NCI-H2029 treated with DMSO at 0.1 percent for 48 hours (cell line): ENCODE measurements around the gene DPYSL4.
"Not testable (repeated sequence)": the region's sequence is repeated elsewhere in the genome, so short reads cannot be mapped to it uniquely, and the experiment has no call there.

Experiments
- DNase-seq: peaks from one replicate; lab custom pipeline; 2025; lab: John Stamatoyannopoulos, UW

Gene DPYSL4

DNA sequence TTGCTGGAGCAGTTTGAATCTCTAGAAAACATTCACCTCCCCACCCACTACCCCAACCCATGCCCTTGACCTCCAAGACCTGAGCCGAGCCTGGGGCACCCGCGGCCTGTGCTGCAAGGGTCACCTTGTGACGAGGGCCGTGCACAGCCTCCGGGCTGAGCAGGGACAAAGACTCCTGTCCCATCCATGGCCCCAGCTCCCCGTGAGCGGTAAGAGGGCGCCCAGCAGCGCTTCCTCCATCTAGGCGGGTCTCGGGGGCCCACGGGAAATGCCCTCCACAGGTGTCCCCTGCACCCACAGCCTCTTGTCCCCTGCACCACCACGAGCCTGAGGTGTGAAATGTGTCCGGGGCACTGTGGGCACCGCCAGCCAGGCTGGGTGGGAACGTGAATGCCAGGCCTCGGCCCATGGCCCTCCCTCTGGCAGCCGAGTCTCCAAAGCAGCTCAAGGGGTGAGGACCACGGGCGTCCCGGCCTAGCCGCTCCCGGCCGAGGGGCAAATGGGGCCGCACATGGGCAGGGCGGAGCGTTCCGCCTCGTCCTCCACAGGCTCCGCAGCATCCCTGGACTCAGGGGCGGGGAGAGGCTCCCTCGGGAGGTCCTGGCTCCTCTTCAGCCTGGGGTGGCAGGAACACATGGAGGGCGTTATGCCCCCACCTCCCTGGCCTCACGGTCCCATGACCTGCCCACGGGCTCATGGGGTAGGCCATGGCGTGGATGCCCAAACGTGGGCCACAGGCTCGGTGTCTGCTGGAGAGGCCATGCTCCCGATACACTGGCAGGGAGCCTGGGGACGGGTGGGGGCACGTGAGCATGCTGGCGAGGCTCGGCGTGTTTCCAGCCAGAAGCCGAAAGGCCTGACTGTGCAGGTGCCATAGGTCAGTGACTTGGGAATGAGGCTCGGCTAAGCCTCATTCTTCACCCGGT is 21.1 kb downstream of the DPYSL4 start:
- DNase-seq = no peak

DNA sequence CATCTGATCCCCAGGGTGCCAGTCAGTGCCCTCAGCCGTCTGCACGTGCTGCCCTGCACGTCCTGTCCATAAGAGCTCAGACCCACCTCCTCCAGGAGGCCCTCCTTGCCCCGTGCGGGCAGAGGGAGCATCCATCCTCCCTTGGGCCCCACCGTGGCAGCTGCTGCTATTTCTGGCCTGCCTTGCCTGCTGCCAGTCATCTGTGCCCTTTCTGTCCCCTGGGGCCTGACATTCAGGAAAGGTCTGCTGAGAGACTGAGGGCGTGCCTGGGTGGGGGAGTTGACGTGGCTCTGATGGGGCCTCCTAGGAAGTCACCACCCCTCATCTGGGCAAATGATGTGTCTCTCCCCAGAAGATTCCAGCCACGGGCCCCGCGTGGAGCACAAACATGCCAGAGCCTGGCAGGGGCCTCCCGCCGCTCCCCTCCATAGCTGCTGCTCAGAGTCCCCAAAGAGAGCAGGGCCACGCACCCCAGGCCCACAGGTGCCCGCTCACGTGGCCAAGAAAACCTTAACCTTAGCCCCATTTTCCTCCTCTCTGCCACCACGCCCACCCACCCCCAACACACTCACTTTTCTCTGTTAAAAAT is 21.8 kb downstream of the DPYSL4 start:
- DNase-seq = no peak

DNA sequence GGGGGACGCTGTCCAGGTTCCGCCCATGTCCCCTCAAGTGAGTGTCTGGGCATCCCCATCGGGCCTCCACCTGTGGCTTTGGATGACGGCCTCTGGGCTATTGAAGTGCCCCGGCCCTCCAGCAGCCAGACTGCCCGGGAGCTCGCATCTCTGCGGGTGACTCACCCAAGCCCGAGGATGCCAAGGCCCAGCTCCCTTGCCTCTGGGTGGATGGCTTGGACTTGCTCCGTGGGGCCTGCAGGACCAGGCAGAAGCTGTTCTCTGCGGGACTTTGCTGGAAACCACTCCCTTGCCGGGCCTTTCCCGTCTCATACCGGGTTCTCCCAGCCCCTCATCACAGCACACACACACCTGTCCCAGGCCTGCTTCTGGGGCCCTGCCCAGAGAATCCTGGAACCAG is 22.4 kb downstream of the DPYSL4 start:
- no peak for DNase-seq

DNA sequence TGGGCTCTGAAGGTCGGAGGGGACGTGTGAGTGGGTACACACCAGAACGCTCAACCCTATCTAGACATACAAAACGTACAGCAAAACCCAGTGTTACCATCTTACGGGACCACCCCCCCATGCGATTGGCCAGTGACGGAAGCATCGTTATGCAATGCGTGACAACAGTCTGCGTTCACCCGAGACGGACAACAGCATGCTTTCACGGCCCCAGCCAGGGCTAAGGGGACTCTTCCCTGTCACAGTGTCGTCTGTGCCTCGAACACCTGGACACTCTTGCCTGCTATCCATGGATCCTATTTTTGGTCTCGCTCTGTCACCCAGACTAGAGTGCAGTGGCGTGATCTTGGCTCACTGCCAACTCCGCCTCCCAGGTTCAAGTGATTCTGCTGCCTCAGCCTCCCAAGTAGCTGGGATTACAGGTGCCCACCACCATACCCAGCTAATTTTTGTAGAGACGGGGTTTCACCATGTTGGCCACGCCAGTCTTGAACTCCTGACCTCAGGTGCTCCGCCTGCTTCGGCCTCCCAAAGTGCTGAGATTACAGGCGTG is 23.3 kb downstream of the DPYSL4 start:
- no peak for DNase-seq

DNA sequence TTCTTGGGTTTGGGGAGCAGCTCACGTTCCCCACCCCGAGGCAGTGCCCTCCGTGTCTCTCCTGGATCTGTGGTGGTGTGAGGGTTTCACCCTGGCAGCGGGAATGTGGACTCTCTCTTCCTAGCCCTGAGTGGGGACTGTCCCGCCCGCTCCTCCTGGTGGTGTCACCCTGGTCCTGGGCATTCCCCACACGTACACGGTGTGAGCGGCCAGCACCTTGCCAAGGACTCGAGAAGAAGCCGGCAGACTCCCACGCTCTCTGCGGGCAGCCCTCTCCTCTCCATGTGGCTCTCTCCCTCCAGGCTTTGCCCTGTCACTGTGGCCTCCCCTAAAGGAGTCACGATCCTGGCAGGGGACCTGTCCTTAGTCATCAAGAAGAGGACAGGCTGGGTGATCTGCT is 24.0 kb downstream of the DPYSL4 start:
- DNase-seq = no peak

DNA sequence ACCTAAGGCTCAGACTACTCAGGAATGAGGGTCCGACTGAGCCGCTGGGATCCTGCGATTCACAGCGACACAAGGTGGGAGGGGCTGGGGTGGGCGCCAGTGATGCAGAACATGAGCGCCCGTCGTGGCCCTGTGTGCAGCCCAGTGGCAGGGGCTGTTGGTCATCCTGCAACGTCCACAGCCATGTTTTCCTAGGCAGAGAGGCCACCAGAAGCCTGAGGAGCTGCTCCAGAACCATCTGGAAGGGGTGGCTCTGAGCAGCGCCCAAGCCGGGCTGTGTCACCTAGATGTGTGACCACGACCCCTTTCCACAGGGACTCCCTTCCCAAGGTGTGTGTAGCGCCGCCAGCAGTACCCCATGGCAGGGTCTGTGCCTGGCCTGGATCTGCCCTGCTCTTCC is 24.5 kb downstream of the DPYSL4 start:
- DNase-seq = no peak

DNA sequence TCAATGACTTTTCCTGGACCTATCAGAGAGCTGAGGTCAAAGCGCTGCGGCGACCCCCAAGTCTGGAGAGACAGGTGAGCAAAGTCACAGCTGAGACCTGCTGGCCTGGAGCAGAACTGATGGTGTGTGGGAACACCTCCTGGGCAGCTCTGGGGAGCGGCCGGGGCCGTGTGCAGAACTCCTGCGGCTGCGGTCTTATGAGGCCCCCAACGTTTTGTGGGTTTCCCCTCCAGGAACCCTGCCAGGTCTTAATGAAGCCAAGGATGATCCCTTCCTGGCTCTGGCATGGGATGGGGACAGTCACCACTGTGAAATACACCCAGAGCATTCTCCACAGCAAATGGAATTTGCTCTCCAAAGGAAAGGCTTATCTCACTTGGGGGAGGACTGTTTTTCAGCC is 26.1 kb downstream of the DPYSL4 start:
- DNase-seq = no peak

DNA sequence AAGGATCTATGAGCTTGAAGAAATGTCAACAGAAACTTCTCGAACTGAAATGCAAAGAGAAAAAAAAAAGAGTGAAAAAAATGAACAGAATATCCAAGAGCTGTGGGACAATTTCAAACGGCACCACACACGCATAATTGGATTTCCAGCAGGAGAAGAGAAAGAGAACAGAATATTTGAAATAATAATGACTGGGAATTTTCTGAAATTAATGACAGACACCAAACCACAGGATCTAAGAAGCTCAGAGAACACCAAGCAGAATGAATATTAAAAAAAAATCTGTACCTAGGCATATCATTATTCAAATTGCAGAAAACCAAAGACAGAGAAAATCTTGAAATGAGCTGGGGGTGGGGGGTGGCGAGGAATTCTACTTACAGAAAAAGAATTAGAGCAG is 27.2 kb downstream of the DPYSL4 start:
- DNase-seq = no peak

DNA sequence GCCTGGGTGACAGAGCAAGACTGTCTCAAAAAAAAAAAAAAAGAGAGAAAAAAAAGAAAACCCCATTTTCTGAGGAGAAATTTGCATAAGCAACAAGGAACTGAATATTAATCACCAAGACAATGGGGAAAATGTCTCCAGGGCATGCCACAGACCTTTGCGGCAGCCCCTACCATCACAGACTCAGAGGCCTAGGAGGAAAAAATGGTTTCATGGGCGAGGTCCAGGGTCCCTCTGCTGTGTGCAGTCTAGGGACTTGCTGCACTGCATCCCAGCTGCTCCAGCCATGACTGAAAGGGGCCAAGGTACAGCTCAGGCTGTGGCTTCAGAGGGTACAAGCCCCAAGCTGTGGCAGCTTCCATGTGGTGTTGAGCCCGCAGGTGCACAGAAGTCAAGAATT is 29.7 kb downstream of the DPYSL4 start:
- DNase-seq = not testable (repeated sequence)

DNA sequence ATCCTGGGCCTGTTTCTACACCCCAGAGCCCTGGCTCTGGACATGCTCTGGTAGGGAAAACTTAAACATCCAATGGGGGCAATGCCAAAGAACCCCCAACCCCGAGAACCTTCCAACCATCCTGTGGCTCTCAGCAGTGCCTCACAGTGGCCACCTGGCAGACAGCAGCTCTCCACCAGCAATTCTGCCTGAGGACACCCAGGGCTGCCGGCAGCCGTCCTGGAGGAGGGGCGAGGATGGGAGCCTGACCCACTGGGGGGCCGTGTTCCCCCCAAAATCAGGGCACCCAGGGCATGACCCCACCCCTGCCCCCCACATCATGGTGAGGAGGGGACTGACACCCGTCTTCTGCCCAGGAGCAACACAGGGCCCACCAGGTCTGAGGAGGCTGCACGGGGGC is 32.7 kb downstream of the DPYSL4 start:
- no peak for DNase-seq

DNA sequence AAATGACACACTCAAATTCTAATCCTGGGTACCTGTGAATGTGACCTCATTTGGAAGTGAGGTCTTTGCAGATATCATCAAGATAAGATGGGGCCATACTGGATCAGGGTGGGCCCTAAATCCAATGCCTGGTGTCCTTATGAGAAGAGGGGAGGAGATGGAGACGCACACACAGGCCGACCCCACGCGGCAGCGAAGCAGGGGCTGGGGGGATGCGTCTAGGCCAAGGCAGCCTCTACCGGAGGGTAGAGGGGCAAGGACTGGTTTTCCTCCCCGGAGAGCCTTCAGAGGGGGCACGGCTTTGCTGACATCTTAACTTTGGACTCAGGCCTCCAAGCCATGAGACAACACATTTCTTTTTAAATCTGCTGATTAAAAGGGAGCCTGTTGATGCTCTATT is 33.3 kb downstream of the DPYSL4 start:
- no peak for DNase-seq

DNA sequence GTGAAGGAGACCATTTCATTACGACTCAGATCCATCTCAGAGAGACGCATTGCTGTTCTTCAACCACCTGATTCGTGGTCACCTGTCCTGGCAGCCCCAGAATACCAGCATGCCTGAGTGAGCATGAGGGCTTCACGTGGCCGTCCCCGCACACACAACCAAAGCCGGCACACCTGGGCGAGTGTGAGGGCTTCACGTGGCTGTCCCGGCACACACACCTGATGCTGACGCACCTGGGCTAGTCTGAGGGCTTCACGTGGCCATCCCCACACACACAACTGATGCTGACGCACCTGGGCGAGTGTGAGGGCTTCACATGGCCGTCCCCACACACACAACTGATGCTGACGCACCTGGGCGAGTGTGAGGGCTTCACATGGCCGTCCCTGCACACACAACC is 34.2 kb downstream of the DPYSL4 start:
- DNase-seq = not testable (repeated sequence)

DNA sequence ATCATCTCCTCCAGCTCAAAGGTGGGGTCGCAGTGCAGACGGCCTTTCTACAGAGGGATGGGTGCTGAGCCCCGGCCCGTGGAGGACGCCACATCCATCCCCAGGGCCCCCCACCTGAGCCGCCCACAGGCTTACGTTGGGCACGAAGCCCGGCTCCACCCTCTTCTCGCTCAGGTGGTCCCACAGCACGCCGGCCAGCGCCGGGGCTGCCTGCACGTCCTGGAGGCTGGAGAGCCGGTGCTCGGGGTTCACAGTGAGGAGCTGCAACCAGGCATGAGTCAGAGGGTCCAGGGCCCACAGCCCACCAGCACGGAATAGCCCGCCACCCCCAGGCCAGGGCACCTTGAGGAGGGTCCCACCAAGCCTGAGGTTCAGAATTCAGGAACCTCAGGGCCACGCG is 36.0 kb downstream of the DPYSL4 start:
- DNase-seq = no peak

DNA sequence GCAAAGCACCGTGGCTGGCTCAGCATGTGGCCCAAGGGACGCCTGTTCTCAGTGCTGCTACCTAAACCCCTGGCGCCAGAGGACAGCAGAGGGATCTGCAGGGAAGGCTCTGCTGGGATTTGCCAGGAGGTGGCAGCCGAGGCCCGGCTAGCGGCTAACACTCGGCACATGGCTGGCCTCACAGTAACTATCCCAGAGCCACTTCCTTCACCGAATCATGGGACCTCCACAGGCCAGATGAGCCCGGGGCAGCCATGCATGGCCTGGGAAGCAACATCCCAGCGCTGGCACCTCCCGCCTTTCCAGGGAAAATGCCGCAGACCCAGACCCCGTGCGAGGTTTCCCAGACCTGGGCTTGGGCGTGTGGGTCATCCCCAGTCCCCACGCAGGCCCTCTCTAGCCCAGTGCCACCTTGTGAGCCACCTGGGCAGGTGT is 36.4 kb downstream of the DPYSL4 start:
- no peak for DNase-seq

DNA sequence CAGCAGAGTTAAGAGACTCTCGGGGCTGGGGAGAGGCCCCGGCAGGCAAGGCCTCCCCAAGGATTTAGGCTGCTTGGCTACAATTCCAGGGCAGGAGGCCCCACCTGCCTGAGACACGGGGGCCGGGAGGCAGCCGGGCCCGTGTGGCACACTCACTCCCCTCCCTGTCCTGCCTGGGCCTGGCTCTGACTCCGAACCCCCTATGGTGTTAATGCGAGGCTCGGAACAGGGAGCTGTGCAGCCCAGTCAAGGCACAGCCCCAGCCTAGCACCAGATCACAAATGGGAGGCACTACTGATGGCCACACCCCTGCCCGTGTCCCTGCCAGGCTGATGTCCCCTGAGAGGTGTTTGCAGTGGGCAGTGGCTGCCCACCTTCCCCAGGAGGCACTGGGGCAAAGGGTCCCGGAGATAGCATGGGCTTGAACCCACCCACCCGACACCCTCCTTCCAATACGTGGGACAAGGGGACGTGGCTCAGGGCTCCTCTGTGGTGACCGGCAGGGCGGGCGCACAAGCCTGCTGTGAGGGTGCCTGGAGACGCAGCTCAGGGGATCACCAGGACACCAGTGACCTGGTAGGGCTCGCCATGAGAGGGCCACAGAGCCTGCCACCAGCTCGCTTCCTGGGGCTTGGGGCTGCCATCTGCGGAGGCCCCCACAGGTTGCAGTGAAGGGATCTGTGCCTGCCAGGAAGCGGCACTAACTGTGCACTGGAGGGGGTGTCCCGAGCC is 37.0 kb downstream of the DPYSL4 start:
- DNase-seq = no peak

DNA sequence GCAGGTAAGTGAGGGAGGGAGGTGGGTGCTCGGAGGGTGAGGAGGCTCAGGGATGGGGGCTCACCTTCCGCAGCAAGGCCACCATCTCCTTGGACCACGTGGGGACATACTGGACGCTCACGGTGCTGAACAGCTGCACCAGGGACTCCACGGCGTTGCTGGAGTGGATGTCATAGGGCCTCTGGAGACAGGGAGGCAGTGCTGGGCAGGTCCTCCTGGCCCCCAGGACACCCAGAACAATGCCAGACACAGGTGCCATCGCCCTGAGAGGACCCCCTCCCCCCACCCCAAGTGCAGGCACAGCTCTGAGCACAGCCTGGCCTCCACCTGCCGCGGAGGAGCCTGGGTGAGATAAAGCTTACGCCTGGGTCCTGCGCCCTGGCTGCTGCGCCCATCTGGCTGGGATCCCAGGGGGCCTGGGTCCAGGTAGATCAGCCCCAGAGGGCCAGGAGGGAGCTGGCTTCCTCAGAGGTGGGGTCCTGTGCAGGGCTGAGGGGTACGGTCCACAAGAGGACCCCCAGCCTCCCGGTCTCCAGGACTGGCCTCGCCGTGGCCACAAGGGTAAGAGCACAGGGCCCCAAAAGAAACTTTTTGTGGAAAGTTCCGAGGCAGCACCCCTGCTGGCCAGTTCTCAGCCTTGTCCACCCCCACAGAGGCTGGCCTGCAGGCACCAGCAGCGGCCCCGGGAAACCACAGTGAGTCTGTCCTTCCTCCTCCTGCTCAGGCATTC is 37.8 kb downstream of the DPYSL4 start:
- no peak for DNase-seq

DNA sequence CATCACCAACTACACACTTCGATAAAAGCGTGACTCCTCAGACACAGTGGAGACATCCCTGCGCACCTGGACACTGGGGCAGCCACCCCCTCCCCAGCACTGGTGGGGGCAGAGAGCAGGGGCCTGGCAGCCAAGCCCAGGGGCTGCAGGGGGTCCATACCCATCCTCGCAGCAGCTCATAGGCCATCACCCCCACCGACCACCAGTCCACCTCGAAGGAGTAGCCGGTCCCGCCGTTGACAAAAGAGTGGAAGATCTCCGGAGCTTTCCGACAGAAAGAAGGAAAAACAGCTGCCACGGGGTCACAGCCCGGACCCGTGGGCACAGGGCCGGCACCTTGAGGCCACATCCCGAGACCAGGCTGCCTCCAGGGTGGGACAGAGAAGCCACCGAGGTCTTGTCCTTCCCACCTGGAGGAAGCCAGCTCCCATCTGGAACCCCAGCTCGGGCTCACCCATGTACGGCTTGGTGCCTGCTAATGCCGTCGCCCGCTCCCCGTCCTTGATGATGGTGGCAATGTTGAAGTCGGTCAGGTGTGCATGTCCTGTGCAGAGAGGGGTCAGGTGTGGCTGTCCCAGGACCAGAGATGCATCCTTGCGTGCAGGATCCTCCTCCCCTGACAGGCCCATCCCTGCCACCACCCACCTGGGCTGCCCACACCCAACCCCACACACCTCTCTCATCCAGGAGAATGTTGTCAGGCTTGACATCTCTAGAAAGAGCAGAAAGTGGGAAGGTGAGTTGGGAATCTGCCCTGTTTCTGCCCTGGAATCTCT is 38.5 kb downstream of the DPYSL4 start:
- DNase-seq = no peak

DNA sequence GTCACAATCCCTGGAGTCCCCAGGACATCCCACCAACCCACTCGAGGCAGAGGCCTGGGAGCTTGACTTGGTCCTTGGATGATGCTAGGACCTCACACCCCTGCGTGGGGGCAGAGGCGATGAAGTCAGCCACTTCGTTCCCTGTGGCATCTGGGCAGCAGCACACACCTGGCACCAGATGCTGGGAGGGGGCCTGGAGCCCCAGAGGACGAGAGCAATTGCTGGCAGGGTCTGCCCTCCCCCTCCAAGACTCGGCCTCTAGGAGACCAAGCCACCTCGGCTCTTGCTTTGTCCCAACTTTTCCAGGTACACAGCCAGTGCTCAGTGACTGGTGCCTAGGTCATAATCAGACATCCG is 39.1 kb downstream of the DPYSL4 start:
- DNase-seq = no peak

DNA sequence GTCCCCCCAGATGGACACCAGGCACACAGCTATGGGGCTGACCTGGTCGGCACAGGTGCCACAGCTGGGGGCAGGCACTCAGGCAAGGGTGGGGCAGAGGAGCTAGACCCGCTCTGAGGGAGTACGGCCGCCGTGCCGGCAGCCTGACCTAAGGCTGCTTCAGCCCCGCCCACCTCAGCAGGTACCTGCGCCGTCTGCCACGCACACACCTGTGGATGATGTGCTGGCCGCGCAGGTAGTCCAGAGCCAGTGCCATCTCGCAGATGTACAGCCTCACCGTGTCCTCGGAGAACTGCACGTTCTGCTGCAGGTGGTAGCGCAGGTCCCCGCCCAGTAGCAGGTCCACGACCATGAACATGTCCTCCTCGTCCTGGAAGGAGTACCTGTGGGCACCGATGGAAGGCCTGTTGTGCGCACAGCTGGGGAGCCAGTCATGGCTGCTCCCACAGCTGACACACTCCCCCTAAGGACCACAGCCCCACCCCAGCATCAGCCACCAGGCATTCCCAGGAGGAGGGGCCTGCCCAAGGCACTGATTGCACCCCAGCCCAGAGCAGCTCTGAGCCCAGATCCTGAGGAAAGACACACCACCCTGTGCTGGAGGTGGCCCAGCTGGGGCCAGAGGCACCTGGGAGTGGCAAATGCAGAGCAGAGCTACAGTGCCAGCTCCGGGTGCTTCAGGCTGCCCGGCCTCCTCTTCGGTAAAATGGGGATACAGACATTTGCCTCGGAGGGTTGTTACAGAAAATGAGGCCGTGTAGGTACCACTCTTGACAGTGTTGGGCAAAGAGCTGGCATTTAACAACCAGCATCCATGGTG is 40.0 kb downstream of the DPYSL4 start:
- no peak for DNase-seq

DNA sequence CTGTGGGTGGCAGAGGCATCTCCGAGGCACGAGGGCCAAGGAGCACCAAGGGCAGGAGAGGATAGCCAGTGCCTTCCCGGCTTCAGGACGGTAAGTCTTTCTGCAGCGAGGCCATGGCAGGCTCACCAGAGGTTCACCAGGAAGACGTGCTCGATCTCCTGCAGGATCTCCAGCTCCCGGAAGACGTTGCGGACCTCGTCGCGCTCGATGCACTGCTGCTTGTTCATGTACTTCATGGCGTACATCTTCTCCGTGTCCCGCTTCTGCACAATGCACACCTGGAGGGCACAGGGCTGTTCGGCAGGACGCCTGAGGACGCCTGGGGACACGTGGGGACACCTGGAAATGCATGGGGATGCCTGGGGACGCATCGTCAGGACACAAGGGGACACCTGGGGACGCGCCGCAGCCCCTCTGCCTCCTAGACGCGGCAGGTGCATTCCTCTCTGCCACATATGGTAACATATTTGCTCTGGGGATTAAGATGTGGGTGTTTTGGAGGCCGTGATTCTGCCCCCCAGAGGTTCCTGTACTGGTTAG is 41.2 kb downstream of the DPYSL4 start:
- DNase-seq = no peak
